Stimulated activated CD4-positive, alpha-beta T cell treated with anti-CD3 and anti-CD28 coated beads, Interleukin-2, amount 100 ng/mL, for 4 hours (primary cell): Measurements from ENCODE around the gene SF3A2.
A peak's percentile ranks its signal among the peaks of the same experiment; 100 is the strongest.
"Not testable (repeated sequence)": the region's sequence is repeated elsewhere in the genome, so short reads cannot be mapped to it uniquely, and the experiment has no call there.

ENCODE experiments used
- DNase-seq: peaks from one replicate; pipeline ENCODE4 v3.0.0-alpha.2; 2020; ENCODE audit warnings: low read depth

The SF3A2 gene, protein sequence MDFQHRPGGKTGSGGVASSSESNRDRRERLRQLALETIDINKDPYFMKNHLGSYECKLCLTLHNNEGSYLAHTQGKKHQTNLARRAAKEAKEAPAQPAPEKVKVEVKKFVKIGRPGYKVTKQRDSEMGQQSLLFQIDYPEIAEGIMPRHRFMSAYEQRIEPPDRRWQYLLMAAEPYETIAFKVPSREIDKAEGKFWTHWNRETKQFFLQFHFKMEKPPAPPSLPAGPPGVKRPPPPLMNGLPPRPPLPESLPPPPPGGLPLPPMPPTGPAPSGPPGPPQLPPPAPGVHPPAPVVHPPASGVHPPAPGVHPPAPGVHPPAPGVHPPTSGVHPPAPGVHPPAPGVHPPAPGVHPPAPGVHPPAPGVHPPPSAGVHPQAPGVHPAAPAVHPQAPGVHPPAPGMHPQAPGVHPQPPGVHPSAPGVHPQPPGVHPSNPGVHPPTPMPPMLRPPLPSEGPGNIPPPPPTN

DNA sequence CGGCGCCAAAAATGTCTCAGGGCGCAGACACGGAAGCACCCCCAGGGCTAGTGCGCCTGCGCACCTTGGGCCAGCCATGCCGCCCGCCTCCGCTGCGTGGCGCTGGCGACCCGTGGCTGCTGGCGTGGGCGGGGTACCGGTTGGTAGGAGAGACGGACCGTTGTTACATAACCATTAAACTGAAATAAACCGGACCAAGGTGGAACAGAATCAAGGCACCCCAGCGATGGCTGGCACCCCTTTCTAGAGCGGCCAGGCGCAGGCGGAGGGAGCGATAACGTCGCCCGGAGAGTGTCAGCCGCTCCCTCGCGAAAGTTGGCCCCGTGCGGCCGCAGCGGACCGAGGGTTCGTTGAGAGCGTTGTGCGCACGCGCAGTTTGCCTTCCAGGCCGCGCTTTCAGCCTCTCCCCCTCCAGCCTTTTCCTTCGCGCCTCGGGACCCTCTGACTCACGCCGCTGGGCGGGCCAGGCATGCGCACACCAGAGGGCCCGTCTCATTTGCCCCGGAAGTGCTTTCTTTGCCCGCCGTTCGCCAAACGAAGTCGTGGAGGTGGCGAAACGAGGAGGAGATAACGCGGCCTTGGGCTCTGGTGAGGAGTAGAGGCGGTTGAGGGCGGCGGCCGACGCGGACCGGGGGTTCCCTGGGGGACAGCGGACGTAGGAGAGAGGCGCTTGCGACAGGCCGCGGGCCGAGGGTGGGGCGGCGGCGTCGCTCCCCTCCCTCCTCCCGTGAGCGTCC, at the start of gene SF3A2, which contains the start of gene PLEKHJ1:
TSS of gene SF3A2 (plus strand) at position 511 of the 737 bp plus-strand sequence. CDS start 6,595 bp downstream, outside the sequence.
TSS of gene PLEKHJ1 (minus strand) at position 16 of the 737 bp plus-strand sequence. CDS start 81 bp downstream, outside the sequence.
- peak; percentile 97 for DNase-seq

DNA sequence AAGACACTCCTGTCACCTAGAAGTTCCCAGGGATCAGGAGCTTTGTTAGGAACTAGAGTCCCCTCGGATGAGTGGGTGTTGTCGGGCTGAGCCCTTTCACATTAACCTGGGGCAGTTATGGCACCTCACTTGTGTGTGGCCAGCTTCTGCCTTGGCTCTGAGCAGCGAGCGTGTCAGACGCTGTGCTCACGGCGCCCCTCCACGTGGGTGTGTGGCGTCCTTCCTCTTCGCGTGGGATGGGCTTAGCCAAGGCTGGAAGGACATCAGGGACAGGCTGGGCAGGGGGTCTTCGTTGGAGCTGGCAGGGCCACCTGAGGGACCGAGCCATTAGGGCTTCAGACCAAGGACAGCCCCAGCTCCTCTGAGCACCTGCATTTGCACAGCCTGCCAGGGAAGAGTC, 49.5 kb upstream of the SF3A2 start:
- DNase-seq: no peak

DNA sequence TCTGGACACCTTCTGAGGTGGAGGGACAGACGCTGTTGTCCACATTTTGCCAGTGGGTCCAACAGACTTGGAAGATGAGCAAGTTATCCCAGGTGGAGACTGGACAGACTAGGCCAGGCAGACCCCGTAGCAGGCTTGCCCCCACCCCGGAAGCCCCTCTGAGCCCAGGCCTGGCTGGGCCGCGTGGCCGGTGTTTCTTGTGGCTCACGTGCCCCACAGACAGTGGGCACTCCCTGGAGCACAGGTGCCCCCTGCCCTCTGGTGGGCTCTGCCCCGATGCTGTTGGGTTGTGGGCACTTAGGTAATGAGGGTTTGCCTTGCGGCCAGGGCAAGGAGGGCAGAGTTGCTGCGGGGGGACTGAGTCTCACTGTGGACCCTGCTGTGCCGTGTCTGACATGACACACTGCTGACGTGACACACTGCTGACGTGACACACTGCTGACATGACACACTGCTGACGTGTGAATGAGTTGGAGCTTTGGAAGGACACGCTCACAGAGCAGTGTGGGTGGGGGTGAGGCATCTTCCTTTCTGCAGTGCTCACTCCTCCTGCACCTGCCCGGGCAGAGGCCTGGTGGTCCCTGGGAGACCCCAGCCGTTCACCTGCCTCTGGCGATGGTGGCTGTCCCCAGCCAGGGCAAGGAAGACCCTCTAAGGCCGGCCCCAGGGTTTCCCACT, 47.8 kb upstream of the SF3A2 start:
- peak; percentile 34 for DNase-seq

DNA sequence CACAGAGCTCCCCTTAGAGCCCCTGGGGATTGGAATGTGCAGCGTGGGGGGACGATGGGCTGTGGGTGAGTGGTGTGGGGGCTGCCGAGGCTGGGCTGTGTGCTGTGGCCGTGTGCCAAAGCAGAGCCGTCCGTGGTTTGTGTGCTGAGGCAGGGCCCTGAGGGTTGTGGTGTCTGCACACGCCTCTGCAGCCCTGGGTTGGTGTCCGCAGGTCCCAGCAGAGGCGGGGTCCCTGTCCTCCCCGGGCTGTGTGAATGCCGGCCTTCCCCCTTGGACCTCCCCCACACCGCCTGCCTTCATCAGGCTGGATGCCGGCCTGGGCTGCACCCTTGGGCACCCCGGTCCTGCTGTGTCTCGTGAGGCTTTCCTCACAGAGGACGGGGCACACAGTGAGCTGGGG, 46.7 kb upstream of the SF3A2 start:
- no peak for DNase-seq

DNA sequence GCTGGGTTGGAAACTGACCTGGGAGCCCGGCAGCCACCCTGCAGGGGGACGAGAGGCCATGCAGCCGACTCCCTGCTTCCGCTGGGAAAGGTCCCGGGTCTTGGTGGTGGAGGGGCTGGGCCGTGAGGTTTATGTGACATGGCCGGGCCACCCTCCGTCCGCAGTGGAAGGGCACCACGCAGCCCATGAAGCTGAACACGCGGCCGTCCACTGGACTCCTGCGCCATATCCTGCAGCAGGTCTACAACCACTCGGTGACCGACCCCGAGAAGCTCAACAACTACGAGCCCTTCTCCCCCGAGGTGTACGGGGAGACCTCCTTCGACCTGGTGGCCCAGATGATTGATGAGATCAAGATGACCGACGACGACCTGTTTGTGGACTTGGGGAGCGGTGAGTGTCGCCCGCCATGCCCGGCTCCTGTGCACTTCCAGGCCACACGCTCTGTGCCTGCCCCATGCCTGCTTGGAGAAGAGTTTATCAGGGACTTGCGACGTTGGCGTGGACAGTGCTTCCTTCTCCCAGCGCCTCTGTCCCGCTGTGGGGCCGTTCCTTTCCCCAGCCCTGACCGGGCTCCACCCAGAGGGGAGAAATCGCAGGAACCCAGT, 45.7 kb upstream of the SF3A2 start:
- DNase-seq: no peak

DNA sequence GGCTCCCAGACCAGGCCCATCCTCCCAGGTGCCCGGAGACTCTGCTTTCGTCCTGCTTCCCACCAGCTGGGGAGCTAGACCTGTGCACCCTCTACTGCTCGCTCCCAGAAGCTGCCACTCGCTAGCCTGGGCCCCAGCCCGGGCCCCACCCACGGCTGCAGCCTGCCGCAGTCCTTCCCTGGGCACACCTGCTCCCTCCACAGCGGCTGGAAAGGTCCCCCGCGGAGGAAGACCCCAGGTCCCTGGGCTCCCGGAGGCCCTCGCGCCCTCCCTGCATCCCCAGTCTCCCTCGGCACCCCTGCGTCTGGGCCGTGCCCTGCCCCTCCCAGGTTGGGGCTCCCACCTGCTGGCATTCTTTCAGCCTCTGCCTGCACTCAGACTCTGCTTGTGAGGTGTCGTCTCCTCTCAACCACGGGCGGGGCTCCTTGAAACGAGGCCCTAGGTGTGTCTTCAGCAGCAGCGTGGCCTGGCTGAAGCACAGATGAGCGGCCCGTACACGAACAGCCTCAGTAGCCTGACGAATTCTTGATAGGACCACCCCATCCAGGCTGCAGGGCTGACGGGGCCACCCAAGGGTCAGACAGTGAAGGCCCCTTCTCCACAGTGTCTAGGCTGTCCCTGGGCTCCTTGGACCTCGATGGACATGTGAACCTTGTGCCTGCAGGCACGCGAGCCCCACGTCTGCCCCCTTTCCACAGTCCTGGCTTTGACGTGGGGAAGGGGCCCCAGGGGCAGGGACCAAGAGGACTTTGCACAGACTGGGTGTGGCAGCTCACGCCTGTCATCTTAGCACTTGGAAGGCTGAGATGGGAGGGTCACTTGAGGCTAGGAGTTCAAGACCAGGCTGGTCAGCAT, 44.9 kb upstream of the SF3A2 start:
- no peak for DNase-seq

DNA sequence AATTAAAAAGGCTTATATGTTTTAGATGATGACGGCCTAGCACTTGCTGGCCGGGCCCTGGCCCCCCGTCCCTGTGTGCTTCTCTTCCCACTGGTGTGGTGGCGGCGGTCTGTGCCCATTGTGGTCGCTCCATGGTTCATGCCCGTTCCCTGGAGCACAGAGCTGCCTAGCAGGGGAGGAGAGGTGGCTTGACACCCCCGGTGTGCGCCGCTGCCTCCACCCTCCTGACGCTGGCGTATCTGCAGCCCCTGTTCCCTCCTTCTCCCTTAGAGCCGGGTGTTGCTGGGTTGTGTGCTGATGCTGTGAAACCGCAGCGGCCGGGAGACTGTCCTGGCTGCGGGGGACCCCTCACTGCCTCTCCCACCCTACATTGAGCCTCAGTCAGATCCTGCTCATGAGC, 43.8 kb upstream of the SF3A2 start:
- DNase-seq: no peak

DNA sequence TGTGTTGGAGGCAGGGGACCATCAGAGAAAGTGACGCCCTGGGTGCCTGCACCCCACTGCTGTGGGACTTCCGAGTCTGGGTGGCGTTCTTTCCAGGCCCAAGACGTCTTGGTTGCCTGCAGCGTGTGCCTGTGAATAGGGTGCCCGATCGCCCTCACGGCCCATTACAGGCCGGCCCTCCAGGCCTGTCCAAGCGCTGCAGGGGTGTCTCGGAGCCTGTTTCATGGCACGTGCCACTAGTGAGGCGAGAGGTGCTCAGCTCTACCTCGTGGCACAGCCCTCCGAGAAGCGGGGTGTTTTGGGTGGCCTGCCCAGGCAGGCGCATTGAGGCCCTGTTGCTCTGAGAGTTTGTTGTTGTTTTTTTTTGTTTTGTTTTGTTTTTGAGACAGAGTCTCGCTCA, 42.8 kb upstream of the SF3A2 start:
- no peak for DNase-seq

DNA sequence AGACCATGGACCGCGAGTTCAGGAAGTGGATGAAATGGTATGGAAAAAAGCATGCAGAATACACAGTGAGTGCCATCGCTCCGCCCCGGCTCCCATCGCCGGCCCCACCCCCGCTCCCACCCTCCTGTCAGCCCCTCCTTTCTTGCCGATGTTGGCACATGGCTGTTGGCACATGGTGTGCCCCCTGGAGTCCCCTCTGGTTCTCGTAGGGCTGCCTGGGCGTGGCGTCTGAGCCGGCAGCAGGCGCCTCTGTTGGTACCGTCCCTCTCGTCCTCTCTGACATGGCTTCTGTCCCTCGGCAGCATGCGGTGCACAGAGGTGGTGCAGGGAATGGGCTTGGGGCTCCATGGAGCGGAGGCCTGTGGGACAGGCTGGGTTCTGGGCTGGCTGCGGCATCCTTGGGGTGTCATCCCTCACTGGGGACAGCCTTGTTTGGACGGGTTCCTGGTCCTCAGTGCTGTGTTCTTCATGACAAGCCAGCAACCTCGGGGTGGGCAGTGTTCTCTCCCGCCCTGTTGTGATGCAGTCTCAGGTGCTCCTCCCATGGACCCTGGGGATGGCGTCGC, 42.0 kb upstream of the SF3A2 start:
- DNase-seq: no peak

DNA sequence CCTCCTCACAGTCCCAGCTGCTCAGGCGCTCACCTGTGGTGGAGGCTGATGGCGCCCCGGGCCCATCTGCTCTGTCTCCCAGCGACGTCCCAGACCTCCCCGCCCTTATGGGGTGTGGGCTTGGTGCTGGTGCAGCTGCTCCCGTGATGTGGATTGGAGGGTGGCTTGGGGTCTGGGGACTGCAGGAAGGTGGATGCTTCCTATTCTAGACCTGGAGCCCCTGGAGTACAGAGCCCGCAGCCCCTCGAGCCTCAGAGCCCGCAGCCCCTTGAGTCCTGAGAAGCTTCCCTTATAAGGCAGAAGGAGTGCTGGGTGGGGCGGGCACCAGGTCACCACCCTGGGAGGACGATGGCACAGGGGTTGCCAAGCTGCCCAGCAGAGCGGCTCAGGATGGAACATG, 41.3 kb upstream of the SF3A2 start:
- DNase-seq: no peak

DNA sequence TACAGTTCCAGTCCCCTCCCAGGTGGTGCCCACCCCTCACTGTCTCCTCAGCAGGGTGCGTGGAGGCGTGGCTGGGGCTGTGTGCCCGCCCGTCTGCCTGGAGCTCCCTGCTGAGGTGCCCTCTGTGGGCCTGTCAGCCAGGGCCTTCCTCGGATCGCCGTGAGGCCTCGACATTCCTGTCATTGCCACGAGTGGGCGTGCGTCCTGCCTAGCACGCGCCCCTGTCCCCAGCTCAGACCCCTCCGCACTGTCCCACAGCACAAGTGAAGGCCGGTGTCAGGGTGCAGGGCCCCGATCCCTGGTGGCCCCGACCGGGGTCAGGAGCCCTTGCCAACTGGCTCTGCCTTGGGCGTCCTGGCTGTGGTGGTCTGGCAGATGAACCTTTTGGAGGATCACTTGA, 40.7 kb upstream of the SF3A2 start:
- DNase-seq: no peak

DNA sequence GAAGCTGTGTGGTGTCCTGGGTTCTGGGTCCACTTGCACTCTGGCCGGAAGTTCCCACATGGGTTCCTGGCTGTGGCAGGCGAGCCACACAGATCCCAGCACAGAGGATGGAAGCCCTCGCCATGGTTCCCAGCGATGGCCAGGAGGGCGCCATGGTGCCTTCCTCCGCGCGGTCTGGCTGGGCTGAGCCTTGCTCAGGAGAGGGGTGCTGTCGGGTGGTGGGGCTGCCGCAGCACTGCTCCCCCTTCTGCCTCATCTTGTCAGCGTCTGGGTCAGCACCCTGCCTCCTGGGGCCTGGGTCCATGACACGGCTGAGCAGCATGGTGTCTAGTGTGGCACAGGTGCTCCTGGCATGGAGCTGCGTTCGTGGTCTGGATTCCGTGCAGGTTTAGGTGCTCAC, 39.4 kb upstream of the SF3A2 start:
- no peak for DNase-seq

DNA sequence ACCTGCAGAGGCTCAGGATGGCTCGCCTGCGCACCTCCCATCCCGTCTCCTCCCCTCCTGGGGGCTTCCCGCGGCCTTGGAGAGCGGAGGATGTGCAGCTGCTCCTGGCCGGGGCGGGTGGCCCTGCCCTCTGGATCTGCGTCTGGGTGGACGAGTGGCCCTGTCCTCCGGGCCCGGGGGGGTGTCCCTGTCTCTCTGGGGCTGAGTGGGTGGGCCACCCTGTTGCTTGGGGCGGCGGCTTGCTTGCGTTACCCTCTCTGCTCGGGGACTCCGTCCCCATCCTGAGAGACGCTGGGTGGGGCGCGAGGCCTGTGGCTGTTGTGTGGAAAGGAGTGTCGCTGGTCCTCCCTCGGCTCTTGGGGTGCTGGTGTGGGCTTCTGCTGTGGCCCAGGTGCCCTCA, 38.3 kb upstream of the SF3A2 start:
- no peak for DNase-seq

DNA sequence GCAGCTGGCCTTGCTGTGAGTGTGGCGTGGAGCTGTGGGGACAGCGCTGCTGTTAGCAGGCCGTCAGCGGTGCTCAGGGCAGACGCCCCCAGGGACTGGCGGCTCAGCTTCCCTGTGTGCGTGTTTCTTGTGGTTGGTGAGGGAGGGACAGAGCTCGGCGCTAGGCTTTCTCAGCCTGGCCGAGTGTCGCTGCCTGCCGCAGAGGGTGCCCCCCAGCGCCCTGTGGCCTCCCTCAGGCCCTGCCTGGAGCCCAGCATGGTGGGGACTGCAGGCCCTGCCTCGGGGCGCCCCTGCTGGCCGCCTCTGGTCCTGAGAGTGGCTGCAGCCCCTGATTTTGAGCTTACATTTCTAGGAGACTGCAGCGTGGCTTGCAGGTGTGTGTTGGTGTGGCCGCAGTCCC, 37.4 kb upstream of the SF3A2 start:
- no peak for DNase-seq

DNA sequence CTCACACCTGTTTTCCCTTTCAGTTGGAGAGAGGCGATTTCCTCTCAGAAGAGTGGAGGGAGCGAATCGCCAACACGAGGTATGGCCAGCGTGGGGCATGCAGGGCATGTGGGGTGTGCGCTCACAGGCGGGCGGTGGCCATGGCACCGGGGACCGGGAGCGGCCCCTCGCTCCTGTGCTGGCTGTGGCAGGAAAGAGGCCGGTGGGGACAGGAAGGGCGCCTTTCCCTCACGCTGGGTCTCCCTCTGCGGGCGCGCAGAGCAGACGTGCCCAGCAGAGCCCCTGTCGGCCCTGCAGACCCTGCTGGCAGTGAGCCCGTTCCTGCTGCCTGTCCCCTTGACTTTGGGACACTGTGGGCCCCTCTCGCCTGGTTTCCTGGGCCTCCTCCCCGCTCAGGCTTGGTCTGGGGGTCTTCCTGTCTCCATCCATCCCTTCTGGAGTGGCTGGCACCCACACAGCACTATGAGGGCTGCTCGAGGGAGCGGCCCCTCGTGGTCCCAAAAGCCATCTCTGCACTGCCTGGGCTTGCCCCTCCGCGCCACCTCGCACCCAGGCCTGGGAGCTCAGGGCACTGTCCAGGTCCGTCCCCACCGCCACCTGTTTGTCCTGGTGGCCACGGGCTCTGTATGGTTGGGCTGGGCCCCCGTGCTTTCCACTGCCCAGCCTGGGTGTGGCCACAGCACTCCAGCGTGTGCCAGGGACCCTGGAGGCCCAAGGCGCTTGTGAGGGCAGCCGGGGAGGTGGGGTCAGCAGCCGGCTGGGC, 36.6 kb upstream of the SF3A2 start:
- DNase-seq: no peak

DNA sequence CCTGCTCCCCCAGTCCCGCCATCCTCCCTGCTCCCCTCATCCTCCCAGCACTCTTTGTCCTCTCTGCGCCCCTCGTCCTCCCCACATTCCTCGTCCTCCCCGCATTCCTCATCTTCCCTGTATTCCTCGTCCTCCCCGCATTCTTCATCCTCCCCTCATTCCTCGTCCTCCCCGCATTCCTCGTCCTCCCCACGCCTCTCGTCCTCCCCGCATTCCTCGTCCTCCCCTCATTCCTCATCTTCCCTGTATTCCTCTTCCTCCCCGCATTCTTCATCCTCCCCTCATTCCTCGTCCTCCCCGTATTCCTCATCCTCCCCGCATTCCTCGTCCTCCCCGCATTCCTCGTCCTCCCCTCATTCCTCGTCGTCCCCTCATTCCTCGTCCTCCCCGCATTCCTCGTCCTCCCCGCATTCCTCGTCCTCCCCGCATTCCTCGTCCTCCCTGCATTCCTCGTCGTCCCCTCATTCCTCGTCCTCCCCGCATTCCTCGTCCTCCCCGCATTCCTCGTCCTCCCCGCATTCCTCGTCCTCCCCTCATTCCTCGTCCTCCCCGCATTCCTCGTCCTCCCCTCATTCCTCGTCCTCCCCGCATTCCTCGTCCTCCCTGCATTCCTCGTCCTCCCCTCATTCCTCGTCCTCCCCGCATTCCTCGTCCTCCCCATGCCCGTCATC, 35.9 kb upstream of the SF3A2 start:
- DNase-seq: not testable (repeated sequence)

DNA sequence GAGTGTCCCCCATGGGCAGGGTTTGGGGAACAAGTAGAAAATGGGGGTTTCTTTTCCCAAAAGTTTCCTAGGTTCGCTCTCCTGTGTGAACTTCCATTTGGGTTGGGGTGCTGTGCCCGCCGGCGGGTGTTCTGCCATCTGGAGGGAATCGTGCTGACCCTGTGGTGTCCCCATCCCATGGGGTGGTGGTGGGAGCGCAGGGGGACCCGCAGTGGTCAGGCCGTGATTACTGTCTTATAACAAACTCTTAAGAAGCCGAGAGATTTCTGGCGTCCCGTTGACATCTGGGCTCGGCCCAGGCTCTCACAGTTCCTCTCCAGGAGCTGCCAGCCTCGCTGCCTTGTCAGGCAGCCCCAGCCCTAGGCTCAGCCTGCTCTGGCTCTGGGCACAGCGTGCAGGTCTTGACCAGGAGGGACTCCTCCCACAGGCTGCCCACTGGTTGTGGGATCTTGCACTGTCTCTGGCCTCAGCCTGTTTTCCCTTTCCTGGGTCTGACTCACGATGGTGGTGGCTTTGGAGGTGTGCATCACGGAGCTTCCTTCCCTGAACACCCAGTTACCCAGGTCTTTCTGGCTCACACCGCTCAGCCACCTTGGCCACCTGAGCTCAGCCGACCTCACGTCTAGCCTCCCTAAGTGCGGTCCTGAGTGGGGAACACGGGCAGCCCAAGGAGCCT, 35.0 kb upstream of the SF3A2 start:
- DNase-seq: no peak

DNA sequence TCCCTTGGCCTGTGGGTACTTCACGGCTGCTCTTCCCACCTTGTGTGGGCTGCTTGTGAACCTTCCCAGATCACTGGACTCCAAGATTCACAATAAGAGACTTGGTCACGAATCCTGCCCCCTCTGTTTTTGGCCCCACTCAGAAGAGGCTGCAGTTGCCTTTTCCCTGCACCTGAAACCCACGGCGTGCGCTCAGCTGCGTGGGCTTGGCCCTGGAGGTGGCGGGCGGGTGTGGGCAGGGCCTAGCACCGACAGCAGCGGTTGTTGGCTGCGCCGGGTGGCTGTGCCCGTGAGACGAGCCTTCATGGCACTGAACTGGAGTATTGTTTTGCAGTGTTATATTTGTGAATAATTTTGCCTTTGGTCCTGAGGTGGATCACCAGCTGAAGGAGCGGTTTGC, 34.3 kb upstream of the SF3A2 start:
- no peak for DNase-seq

DNA sequence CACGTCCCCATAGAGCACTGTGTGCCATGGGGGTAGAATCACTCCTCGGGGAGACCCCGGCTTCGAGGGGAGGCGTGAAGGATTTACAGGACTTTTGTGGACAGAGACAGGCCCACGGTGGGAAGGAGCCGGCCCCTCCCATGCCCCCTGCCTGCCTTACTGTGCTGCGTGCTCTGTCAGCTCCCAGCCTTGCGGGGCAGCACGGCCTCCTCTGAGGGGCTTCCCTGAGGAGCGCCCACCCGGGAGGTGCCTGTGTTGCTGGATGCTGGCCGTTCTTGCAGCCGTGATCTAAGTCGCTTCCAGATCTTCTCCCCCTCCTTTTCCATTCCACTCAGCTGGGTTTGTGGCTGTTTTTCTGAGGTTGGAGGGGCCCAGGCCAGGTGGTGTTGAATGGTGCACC, 29.6 kb upstream of the SF3A2 start:
- no peak for DNase-seq
